ENCODE measurements around the gene AKAP7. TPM values are rescaled to one million over a fixed set of nuclear protein-coding genes. Genes with fewer than 3 reads are reported as not detected.

AKAP7 gene
- total RNA-seq, 1 donor from 2014 or later = 10.9 TPM

DNA sequence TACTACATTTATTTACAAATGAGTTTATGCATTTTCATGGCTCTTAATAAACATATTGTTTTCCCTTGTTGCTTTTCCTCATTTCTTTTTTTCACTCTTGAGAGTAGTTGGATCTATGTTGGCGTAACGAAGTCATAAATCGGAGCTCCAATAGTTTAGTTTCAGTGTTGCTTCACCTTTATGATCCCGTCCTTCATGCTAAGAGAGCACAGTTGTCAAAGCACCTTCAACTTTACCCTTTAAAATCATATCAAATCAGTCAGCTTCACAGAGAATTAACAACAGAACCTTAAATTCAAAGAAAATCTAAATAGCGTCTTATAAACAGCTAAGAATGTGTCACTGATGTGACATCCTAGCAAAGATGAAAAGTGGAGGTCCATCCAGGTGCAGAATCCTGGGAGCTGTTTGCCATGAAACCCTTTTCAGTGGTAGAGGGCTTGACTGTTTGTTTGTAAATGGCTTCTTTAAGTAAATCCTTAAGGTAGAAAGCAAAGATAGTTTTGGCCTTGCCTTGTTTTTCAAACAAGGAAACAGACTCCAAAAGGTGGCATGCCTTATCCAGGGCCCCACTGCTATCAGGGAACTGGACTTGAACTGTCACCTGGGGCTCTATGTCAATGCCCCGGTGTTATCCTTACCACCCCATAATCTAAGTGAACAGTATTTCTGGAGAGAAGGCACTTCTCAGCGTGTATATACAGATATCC lies 148.4 kb downstream of the AKAP7 start:
- H3K4me1 ChIP-seq = peaks cover 22% of the 10 kb centered on the region
- H3K27ac ChIP-seq (replicated peaks) = no peak overlapping the region
- H3K4me3 ChIP-seq = no peak overlapping the region
- no peaks in the 10 kb centered on the region for H3K9me3 ChIP-seq (replicated peaks)
- peaks cover 4% of the 10 kb centered on the region for H3K36me3 ChIP-seq
- intact Hi-C loops (cut with micrococcal nuclease) = no loop called here
- DNase-seq = no peak
- TF ChIP-seq, protein P1, sequence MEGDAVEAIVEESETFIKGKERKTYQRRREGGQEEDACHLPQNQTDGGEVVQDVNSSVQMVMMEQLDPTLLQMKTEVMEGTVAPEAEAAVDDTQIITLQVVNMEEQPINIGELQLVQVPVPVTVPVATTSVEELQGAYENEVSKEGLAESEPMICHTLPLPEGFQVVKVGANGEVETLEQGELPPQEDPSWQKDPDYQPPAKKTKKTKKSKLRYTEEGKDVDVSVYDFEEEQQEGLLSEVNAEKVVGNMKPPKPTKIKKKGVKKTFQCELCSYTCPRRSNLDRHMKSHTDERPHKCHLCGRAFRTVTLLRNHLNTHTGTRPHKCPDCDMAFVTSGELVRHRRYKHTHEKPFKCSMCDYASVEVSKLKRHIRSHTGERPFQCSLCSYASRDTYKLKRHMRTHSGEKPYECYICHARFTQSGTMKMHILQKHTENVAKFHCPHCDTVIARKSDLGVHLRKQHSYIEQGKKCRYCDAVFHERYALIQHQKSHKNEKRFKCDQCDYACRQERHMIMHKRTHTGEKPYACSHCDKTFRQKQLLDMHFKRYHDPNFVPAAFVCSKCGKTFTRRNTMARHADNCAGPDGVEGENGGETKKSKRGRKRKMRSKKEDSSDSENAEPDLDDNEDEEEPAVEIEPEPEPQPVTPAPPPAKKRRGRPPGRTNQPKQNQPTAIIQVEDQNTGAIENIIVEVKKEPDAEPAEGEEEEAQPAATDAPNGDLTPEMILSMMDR (IDR thresholded peaks at IDR 0.05; ENCODE audit: borderline replicate concordance) = no peak
- H3K27me3 ChIP-seq (ENCODE audit: low read depth) = no peaks in the 10 kb centered on the region

DNA sequence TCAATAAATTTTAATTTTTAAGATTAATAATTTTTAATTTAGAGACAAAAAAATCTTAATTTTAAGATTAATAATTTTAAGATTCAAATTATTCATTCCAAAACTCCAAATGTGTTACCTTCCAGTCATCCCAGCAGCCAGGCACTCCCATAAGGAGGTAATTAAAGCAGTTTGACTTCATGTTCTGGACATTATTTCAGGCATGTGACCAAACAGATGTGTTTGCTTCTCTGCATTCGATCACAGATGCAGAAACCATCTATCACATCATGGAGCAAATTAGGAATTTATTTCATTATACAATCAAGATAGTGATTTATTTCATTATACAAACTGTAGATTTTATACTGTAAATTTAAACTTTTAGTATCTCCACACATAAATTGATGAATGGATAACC lies 150.3 kb downstream of the AKAP7 start:
- Histone ChIP-seq H3K27ac (replicated peaks) (no peak overlapping the region), H3K4me1 (peaks cover 22% of the 10 kb centered on the region), H3K27me3 (ENCODE audit: low read depth) (no peaks in the 10 kb centered on the region), H3K9me3 (replicated peaks) (no peaks in the 10 kb centered on the region), H3K4me3 (no peak overlapping the region), H3K36me3 (peaks cover 4% of the 10 kb centered on the region)
- DNase-seq = no peak
- intact Hi-C loops (cut with micrococcal nuclease) = no loop called here
- TF ChIP-seq, protein P1 (IDR thresholded peaks at IDR 0.05; ENCODE audit: borderline replicate concordance) = no peak

DNA sequence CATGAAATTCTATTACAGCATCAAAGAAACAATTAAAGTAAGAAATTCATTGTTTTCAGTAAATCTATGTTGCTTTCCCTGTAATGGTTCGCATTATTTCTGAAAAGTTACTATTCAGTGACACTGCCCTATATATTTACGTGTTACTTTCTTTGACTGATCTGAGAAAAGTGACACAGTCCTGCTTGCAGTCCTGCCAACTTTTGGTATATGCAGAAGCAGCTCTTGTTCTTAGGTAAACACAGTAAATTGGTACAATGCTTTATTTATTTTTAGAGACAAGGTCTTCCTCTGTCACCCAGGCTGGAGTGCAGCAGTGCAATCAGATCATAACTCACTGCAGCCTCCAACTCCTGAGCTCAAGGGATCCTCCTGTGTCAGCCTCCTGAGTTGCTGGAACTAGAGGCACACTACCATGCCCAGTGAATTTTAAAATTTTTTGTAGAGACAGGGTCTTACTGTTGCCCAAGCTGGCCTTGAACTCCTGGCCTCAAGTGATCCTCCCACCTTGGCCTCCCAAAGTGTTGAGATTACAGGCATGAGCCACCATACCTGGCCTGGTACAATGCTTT lies 151.3 kb downstream of the AKAP7 start:
- H3K27ac ChIP-seq (replicated peaks) = no peak overlapping the region
- no peak for DNase-seq
- H3K27me3 ChIP-seq (ENCODE audit: low read depth) = no peaks in the 10 kb centered on the region
- intact Hi-C loops (cut with micrococcal nuclease) = no loop called here
- H3K4me1 ChIP-seq = peaks cover 15% of the 10 kb centered on the region
- TF ChIP-seq, protein P1 (IDR thresholded peaks at IDR 0.05; ENCODE audit: borderline replicate concordance) = no peak
- no peak overlapping the region for H3K4me3 ChIP-seq
- peaks cover 4% of the 10 kb centered on the region for H3K36me3 ChIP-seq
- no peaks in the 10 kb centered on the region for H3K9me3 ChIP-seq (replicated peaks)

DNA sequence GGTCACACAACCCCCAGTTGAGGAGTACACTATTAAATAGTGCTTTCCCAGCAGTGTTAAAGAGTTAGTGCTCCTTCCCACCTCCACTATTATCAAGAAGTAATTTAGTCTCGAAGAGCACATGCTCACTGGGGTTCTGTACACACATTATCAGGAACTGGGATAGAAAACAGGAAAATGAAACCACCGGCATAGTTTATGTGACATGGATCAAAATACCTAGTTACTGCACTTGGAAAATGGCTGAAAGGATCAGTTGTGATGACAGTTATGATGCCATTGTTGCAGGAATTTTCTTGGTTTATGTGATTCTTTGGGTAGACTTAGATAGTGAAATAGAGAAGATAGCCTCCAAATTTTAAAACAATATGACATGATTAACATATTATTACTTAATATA lies 152.9 kb downstream of the AKAP7 start:
- H3K36me3 ChIP-seq = peaks cover 4% of the 10 kb centered on the region
- no peak overlapping the region for H3K4me3 ChIP-seq
- TF ChIP-seq, protein P1 (IDR thresholded peaks at IDR 0.05; ENCODE audit: borderline replicate concordance) = no peak
- H3K9me3 ChIP-seq (replicated peaks) = no peaks in the 10 kb centered on the region
- intact Hi-C loops (cut with micrococcal nuclease) = no loop called here
- no peak for DNase-seq
- peaks cover 20% of the 10 kb centered on the region for H3K4me1 ChIP-seq
- H3K27ac ChIP-seq (replicated peaks) = no peak overlapping the region
- H3K27me3 ChIP-seq (ENCODE audit: low read depth) = no peaks in the 10 kb centered on the region

DNA sequence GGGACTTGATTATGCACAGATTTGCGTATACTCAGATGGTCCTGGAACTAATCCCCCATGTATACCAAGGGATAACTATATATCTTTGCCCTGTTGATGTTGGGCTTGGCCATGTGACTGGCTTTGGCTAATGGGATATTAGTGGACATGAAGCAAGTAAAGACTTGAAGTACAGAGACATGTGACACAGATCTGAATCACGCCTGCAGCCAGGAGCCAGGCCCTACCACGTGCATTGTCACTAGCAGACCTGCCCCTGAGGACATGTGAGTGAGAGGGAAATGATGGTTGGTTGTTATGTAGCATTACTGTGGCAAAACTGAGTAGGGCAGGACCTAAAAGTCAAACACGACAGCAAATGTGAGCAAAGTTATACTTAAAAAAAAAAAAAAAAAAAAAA lies 155.7 kb downstream of the AKAP7 start:
- Histone ChIP-seq H3K27ac (replicated peaks) (no peak overlapping the region), H3K27me3 (ENCODE audit: low read depth) (no peaks in the 10 kb centered on the region), H3K36me3 (no peaks in the 10 kb centered on the region), H3K9me3 (replicated peaks) (no peaks in the 10 kb centered on the region), H3K4me3 (no peak overlapping the region), H3K4me1 (peaks cover 19% of the 10 kb centered on the region)
- DNase-seq = no peak
- intact Hi-C loops (cut with micrococcal nuclease) = no loop called here
- TF ChIP-seq, protein P1 (IDR thresholded peaks at IDR 0.05; ENCODE audit: borderline replicate concordance) = no peak

All from left ventricle myocardium inferior (tissue), 1 donor.